HepG2 (cell line): ENCODE measurements around the gene ELMOD3. TPM values are rescaled to one million over a fixed set of nuclear protein-coding genes. Genes with fewer than 3 reads are reported as not detected.

Source experiments
- ATM ChIP-seq: fragments of 450-650 bp; IDR thresholded peaks from 2 replicates; pipeline ENCODE4 v1.7.1; 2017; ENCODE audit warnings: mild to moderate bottlenecking, borderline replicate concordance
- EHMT2 ChIP-seq: fragments of 200-600 bp; sonication (generic); IDR thresholded peaks from 2 replicates; pipeline ENCODE4 v1.7.0; 2017; ENCODE audit warnings: antibody characterized with exemption, low read depth, low read length, borderline replicate concordance
- ETS1 ChIP-seq: sonication (generic); formaldehyde crosslinking; IDR thresholded peaks from 2 replicates; pipeline ENCODE4 v1.4.0; 2020; ENCODE audit warnings: missing genetic modification reagents
- GFI1 ChIP-seq: sonication (generic); formaldehyde crosslinking; IDR thresholded peaks from 2 replicates; pipeline ENCODE4 v1.5.0; 2020; ENCODE audit warnings: missing genetic modification reagents, mild to moderate bottlenecking, borderline replicate concordance
- HINFP ChIP-seq: sonication (generic); formaldehyde crosslinking; IDR thresholded peaks from 2 replicates; pipeline ENCODE4 v1.4.0; 2020; ENCODE audit warnings: low read depth, mild to moderate bottlenecking, missing genetic modification reagents
- HNRNPLL ChIP-seq: fragments of 200-400 bp; formaldehyde crosslinking; IDR thresholded peaks from 2 replicates; pipeline ENCODE4 v1.6.1; 2017; ENCODE audit warnings: mild to moderate bottlenecking, low read depth, low read length; ENCODE audit not compliant: poor library complexity, severe bottlenecking
- IKZF4 ChIP-seq: sonication (generic); formaldehyde crosslinking; IDR thresholded peaks from 2 replicates; pipeline ENCODE4 v1.5.1; 2020; ENCODE audit warnings: borderline replicate concordance, mild to moderate bottlenecking, low read depth, missing genetic modification reagents; ENCODE audit errors: not compliant biosample characterization
- NFYC ChIP-seq: IDR thresholded peaks from 2 replicates; pipeline ENCODE4 v1.6.1; 2016; ENCODE audit warnings: missing genetic modification reagents, missing compliant biosample characterization
- PHB2 ChIP-seq: fragments of 450-650 bp; IDR thresholded peaks from 2 replicates; pipeline ENCODE4 v1.6.1; 2018; ENCODE audit not compliant: partially characterized antibody
- PRMT3 ChIP-seq: sonication (generic); formaldehyde crosslinking; IDR thresholded peaks from 2 replicates; pipeline ENCODE4 v1.8.1; 2022; ENCODE audit warnings: low read depth, mild to moderate bottlenecking, moderate library complexity, missing genetic modification reagents, borderline replicate concordance
- RBM22 ChIP-seq: fragments of 200-400 bp; formaldehyde crosslinking; optimal IDR thresholded peaks from 2 replicates; pipeline ENCODE3; 2017; ENCODE audit warnings: mild to moderate bottlenecking, low read length, moderate library complexity
- RNF219 ChIP-seq: sonication (generic); formaldehyde crosslinking; IDR thresholded peaks from 2 replicates; pipeline ENCODE4 v1.5.0; 2020; ENCODE audit warnings: mild to moderate bottlenecking, missing genetic modification reagents
- RXRA ChIP-seq: sonication (generic); formaldehyde crosslinking; IDR thresholded peaks from 2 replicates; pipeline ENCODE4 v1.5.1; 2020; ENCODE audit warnings: missing genetic modification reagents
- SKIL ChIP-seq: sonication (generic); formaldehyde crosslinking; IDR thresholded peaks from 2 replicates; pipeline ENCODE4 v1.8.0; 2022; ENCODE audit warnings: missing genetic modification reagents, mild to moderate bottlenecking, moderate library complexity, borderline replicate concordance
- THAP7 ChIP-seq: sonication (generic); formaldehyde crosslinking; IDR thresholded peaks from 2 replicates; pipeline ENCODE4 v1.8.1; 2023; ENCODE audit warnings: mild to moderate bottlenecking, missing genetic modification reagents
- TSC22D2 ChIP-seq: sonication (generic); formaldehyde crosslinking; IDR thresholded peaks from 2 replicates; pipeline ENCODE4 v1.5.1; 2020; ENCODE audit warnings: missing genetic modification reagents, mild to moderate bottlenecking, borderline replicate concordance
- WIZ ChIP-seq: sonication (generic); formaldehyde crosslinking; IDR thresholded peaks from 2 replicates; pipeline ENCODE4 v1.5.1; 2020; ENCODE audit warnings: mild to moderate bottlenecking, missing genetic modification reagents
- ZBTB20 ChIP-seq: sonication (generic); formaldehyde crosslinking; IDR thresholded peaks from 2 replicates; pipeline ENCODE4 v1.8.1; 2023; ENCODE audit warnings: missing genetic modification reagents, low read depth, mild to moderate bottlenecking, borderline replicate concordance
- ZNF44 ChIP-seq: sonication (generic); formaldehyde crosslinking; IDR thresholded peaks from 2 replicates; pipeline ENCODE4 v1.5.1; 2020; ENCODE audit warnings: mild to moderate bottlenecking, missing genetic modification reagents
- ZNF496 ChIP-seq: sonication (generic); formaldehyde crosslinking; IDR thresholded peaks from 2 replicates; pipeline ENCODE4 v1.8.1; 2023; ENCODE audit warnings: mild to moderate bottlenecking, moderate library complexity, missing genetic modification reagents; ENCODE audit not compliant: insufficient replicate concordance
- ZNF572 ChIP-seq: sonication (generic); formaldehyde crosslinking; IDR thresholded peaks from 2 replicates; pipeline ENCODE4 v1.5.1; 2020; ENCODE audit warnings: mild to moderate bottlenecking, missing genetic modification reagents
- polyA plus RNA-seq, 8 experiments: library from polyadenylated mRNA; depleted of rRNA in 3 of 8; stranded (reverse) in 7 of 8; unstranded in 1 of 8; fragments of >200 nt; fragmentation: Illumina TruSeq in 4 of 8; extraction: Trizol in 4 of 8; gene quantifications; 2 replicates each; pipeline versions ENCODE4 v1.2.1 to v1.2.3, GENCODE V29; 2011 to 2016; ENCODE audit warnings: low read depth in 4 of 8, missing spikeins in 1 of 8, mixed read lengths in 1 of 8; ENCODE audit not compliant: insufficient read depth in 1 of 8
- total RNA-seq, 5 experiments: library from RNA; depleted of rRNA; stranded (reverse); fragments of >200 nt; fragmentation: Illumina TruSeq; extraction: Trizol; gene quantifications; 2 replicates each; pipeline ENCODE4 v1.2.3, GENCODE V29; 2016; ENCODE audit warnings: low read depth in 1 of 5

The ELMOD3 gene
- total and polyA plus RNA-seq, 2 of the 13 experiments (the other 11 are each of a cell fraction or from before 2014, with no cell fraction given), result 13.3 to 19.5 TPM

GRCh38 chr2:85419009-85419675, 64.6 kb downstream of the ELMOD3 start (continued):
- peak; percentile 29; the same call in 1 of the 2 replicates for TF ChIP-seq RNF219
- no peak for TF ChIP-seq ATM
- 0 out of 2 replicates have a peak, but pooled peaks have one; percentile 1 for TF ChIP-seq ZBTB20 (CRISPR knock-in tag)
- TF ChIP-seq IKZF4 (CRISPR knock-in tag), result no peak
- no peak for TF ChIP-seq ETS1 (CRISPR knock-in tag)
- no peak for TF ChIP-seq HINFP (CRISPR knock-in tag)
- no peak for TF ChIP-seq EHMT2
- no peak for TF ChIP-seq HNRNPLL
- TF ChIP-seq TSC22D2, result no peak
- no peak for TF ChIP-seq ZNF496 (CRISPR knock-in tag)
- peak; percentile 57; the same call in 1 of the 2 replicates for TF ChIP-seq GFI1 (CRISPR knock-in tag)
- no peak for TF ChIP-seq PHB2
- TF ChIP-seq SKIL (CRISPR knock-in tag), result no peak
- no peak; the same call in 1 of the 2 replicates for TF ChIP-seq WIZ
- TF ChIP-seq NFYC, result no peak
- no peak for TF ChIP-seq RBM22
- TF ChIP-seq ZNF44 (CRISPR knock-in tag), result no peak
- TF ChIP-seq THAP7, result peak; percentile 60; the same call in 1 of the 2 replicates
- peak; percentile 39; the same call in 1 of the 2 replicates for TF ChIP-seq ZNF572
- no peak for TF ChIP-seq PRMT3 (CRISPR knock-in tag)
- TF ChIP-seq RXRA, result 0 out of 2 replicates have a peak, but pooled peaks have one; percentile 19
